Gastroesophageal sphincter (tissue), 4 donors: Measurements from ENCODE around the gene GON4L. TPM values are rescaled to one million over a fixed set of nuclear protein-coding genes. Genes with fewer than 3 reads are reported as not detected.

Experiments used
- ATAC-seq: fragments of 150-250 bp; one replicate; pipeline ENCODE4 v1.9.1; 2016; ENCODE audit warnings: mild to moderate bottlenecking, moderate library complexity
- H3K27ac ChIP-seq, 4 donors: fragments of 200-600 bp; sonication (generic) in 3 of 4; 1 replicate in 3 of 4; 2 replicates in 1 of 4; pipeline ENCODE4 v1.5.1; 2016 to 2019
- H3K27me3 ChIP-seq: fragments of 200-600 bp; sonication (generic); one replicate; pipeline ENCODE4 v1.5.1; 2019
- H3K36me3 ChIP-seq, 2 donors: fragments of 200-600 bp; sonication (generic); one replicate each; pipeline ENCODE4 v1.5.1; 2019; ENCODE audit warnings: control low read depth in 1 of 2
- H3K4me1 ChIP-seq, 3 donors: fragments of 200-600 bp; sonication (generic); 1 replicate in 2 of 3; 2 replicates in 1 of 3; pipeline ENCODE4 v1.5.1; 2016 to 2019; ENCODE audit warnings: control low read depth in 2 of 3
- H3K4me3 ChIP-seq, 2 donors: fragments of 200-600 bp; sonication (generic); one replicate each; pipeline ENCODE4 v1.5.1; 2019; ENCODE audit warnings: mild to moderate bottlenecking in 1 of 2, moderate library complexity in 1 of 2
- H3K9me3 ChIP-seq, 3 donors: fragments of 200-600 bp; sonication (generic); one replicate each; pipeline ENCODE4 v1.5.1; 2017 to 2019; ENCODE audit warnings: control low read depth in 2 of 3
- CTCF ChIP-seq, 4 experiments: fragments of 200-600 bp in 2 of 4; fragments of 450-650 bp in 2 of 4; sonication (generic) in 1 of 4; IDR thresholded peaks; one replicate each; pipeline ENCODE4 v1.5.1; 2017 to 2019; ENCODE audit warnings: antibody characterized with exemption in 4 of 4, mild to moderate bottlenecking in 2 of 4, moderate library complexity in 2 of 4
- EP300 ChIP-seq: sonication (generic); formaldehyde crosslinking; IDR thresholded peaks from one replicate; pipeline ENCODE4 v1.6.1; 2017; ENCODE audit warnings: antibody characterized with exemption, mild to moderate bottlenecking
- POLR2A ChIP-seq, 2 donors: fragments of 450-650 bp; IDR thresholded peaks; one replicate each; pipeline ENCODE4 v1.6.1; 2017; ENCODE audit warnings: antibody characterized with exemption in 2 of 2, mild to moderate bottlenecking in 2 of 2, moderate library complexity in 1 of 2
- POLR2AphosphoS5 ChIP-seq: sonication (generic); formaldehyde crosslinking; IDR thresholded peaks from one replicate; pipeline ENCODE4 v1.6.1; 2017; ENCODE audit warnings: antibody characterized with exemption
- WGBS, 2 donors: methylation state at CpG; one replicate each; pipeline ENCODE4 v1.1.5; 2018; ENCODE audit warnings: low coverage in 1 of 2; 5-methylcytosine and 5-hydroxymethylcytosine counted together
- total RNA-seq, 4 donors: library from RNA; depleted of rRNA; stranded (reverse); fragments of >200 nt; gene quantifications; one replicate each; pipeline ENCODE4 v1.1.0, GENCODE V29; 2016

The GON4L gene
- total RNA-seq = 10 to 100 TPM; 16.6 to 55.1 (median 35.9) TPM

GRCh38 chr1:155856975-155857930 is at the start of gene GON4L:
GON4L (minus strand) TSS chr1:155857214; CDS start chr1:155853780, 3,434 bp downstream.
- WGBS, 2 donors = 22 to 75% methylated on average over 3 to 23 of the region's 46 CpGs
- Histone ChIP-seq H3K4me3 (peak within 1 kb of the TSS; percentile 68 to 79), H3K27ac (peak within 1 kb of the TSS; percentile 55 to 89 (median 84)), H3K27me3 (no peaks in the 10 kb centered on the region), H3K9me3 (no peaks in the 10 kb centered on the region), H3K4me1 (peaks cover 0 to 59% (median 12%) of the 10 kb centered on the region in 3 donors), H3K36me3 (peaks cover 0 to 27% of the 10 kb centered on the region in 2 donors)
- TF ChIP-seq EP300 (no peak), POLR2AphosphoS5 (peak; percentile 71), POLR2A (IDR thresholded peaks at IDR 0.05) (peak in 1 of 2 donors; percentile 30), CTCF (IDR thresholded peaks at IDR 0.05) (peak in 1 of 4 experiments; percentile 10)
- ATAC-seq = peak; percentile 76

GRCh38 chr1:155904261-155904660 is 47.2 kb upstream of the GON4L start:
- peaks cover 0 to 22% (median 0%) of the 10 kb centered on the region in 3 donors for H3K4me1 ChIP-seq
- H3K36me3 ChIP-seq = peaks cover 0 to 100% of the 10 kb centered on the region in 2 donors
- H3K27ac ChIP-seq = no peak overlapping the region
- 93 to 95% methylated on average over 9 to 12 of the region's 12 CpGs for WGBS, 2 donors
- TF ChIP-seq EP300 = no peak
- TF ChIP-seq POLR2AphosphoS5 = no peak
- no peak for TF ChIP-seq POLR2A (IDR thresholded peaks at IDR 0.05)
- no peak for TF ChIP-seq CTCF (IDR thresholded peaks at IDR 0.05)
- no peak for ATAC-seq
- H3K9me3 ChIP-seq = no peaks in the 10 kb centered on the region
- no peaks in the 10 kb centered on the region for H3K27me3 ChIP-seq
- H3K4me3 ChIP-seq = no peak overlapping the region

DNA sequence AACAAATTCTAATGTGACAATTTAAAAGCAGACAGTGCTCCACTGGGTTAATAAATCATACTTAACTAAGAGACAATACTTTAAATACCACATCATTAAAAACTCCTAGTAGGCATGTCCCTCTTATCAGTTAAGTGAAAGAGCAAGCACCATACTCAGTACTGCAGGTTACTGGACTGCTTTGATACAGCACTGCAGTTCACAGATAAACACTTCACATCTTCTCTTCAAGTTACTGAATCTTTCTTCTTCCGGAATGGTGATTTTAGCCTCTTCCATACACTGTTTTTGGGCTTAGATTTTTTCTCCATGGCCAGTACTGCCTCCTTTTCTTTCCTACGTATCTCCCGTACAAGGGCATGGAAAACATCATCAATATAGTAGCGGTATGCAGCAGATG is 43.1 kb upstream of the GON4L start:
- peaks cover 0 to 6% (median 0%) of the 10 kb centered on the region in 3 donors for H3K4me1 ChIP-seq
- no peak overlapping the region for H3K4me3 ChIP-seq
- H3K27ac ChIP-seq = no peak overlapping the region
- WGBS, 2 donors = 78 to 83% methylated on average over 4 of the region's 4 CpGs
- no peak for ATAC-seq
- no peak for TF ChIP-seq POLR2A (IDR thresholded peaks at IDR 0.05)
- TF ChIP-seq EP300 = no peak
- no peak for TF ChIP-seq CTCF (IDR thresholded peaks at IDR 0.05)
- no peak for TF ChIP-seq POLR2AphosphoS5
- peaks cover 0 to 93% of the 10 kb centered on the region in 2 donors for H3K36me3 ChIP-seq
- no peaks in the 10 kb centered on the region for H3K27me3 ChIP-seq
- no peaks in the 10 kb centered on the region for H3K9me3 ChIP-seq

GRCh38 chr1:155899683-155900082 is 42.7 kb upstream of the GON4L start:
- H3K36me3 ChIP-seq = peaks cover 0 to 88% of the 10 kb centered on the region in 2 donors
- no peaks in the 10 kb centered on the region for H3K9me3 ChIP-seq
- H3K4me1 ChIP-seq = peaks cover 0 to 6% (median 0%) of the 10 kb centered on the region in 3 donors
- ATAC-seq = no peak
- TF ChIP-seq CTCF (IDR thresholded peaks at IDR 0.05) (no peak), POLR2AphosphoS5 (no peak), POLR2A (IDR thresholded peaks at IDR 0.05) (no peak), EP300 (no peak)
- H3K27ac ChIP-seq = no peak overlapping the region
- no peaks in the 10 kb centered on the region for H3K27me3 ChIP-seq
- no peak overlapping the region for H3K4me3 ChIP-seq
- WGBS, 2 donors = 83 to 100% methylated on average over 2 of the region's 2 CpGs
